ENCODE data around the gene MDM1.

The MDM1 gene

GRCh38 chr12:68335462-68335861, 3.3 kb upstream of the MDM1 start:
- no peak for ATAC-seq
- TF ChIP-seq ESRRG (CRISPR knock-in tag; IDR thresholded peaks at IDR 0.05) (no peak), ZC3H10 (CRISPR knock-in tag; IDR thresholded peaks at IDR 0.05) (no peak), PATZ1 (CRISPR knock-in tag; IDR thresholded peaks at IDR 0.05; ENCODE audit: borderline replicate concordance) (no peak), PPARA (CRISPR knock-in tag; IDR thresholded peaks at IDR 0.05; ENCODE audit: borderline replicate concordance) (no peak), RARB (CRISPR knock-in tag; IDR thresholded peaks at IDR 0.05) (no peak), TSHZ2 (CRISPR knock-in tag; IDR thresholded peaks at IDR 0.05) (no peak), ARNTL (CRISPR knock-in tag; IDR thresholded peaks at IDR 0.05; ENCODE audit: borderline replicate concordance, low read depth) (no peak), POU6F1 (CRISPR knock-in tag; IDR thresholded peaks at IDR 0.05; ENCODE audit: borderline replicate concordance, low read depth) (no peak), BACH2 (CRISPR knock-in tag; IDR thresholded peaks at IDR 0.05; ENCODE audit: borderline replicate concordance) (no peak), ZNF70 (CRISPR knock-in tag; IDR thresholded peaks at IDR 0.05) (no peak), ZNF8 (CRISPR knock-in tag; IDR thresholded peaks at IDR 0.05) (no peak), CSDC2 (CRISPR knock-in tag; IDR thresholded peaks at IDR 0.05) (no peak), ZNF565 (CRISPR knock-in tag; conservative IDR thresholded peaks at IDR 0.05; ENCODE audit: low read depth) (no peak), ZFP3 (CRISPR knock-in tag; IDR thresholded peaks at IDR 0.05) (no peak), ISL1 (CRISPR knock-in tag; IDR thresholded peaks at IDR 0.05) (no peak), GLIS3 (CRISPR knock-in tag; IDR thresholded peaks at IDR 0.05) (no peak), CSRNP3 (CRISPR knock-in tag; IDR thresholded peaks at IDR 0.05) (no peak), SNAI2 (CRISPR knock-in tag; IDR thresholded peaks at IDR 0.05) (no peak), OSR1 (CRISPR knock-in tag; IDR thresholded peaks at IDR 0.05) (no peak), TOX (CRISPR knock-in tag; IDR thresholded peaks at IDR 0.05; ENCODE audit: borderline replicate concordance) (no peak)

- no peak for ATAC-seq
- TF ChIP-seq ZNF70 (CRISPR knock-in tag; IDR thresholded peaks at IDR 0.05): no peak
- no peak for TF ChIP-seq ZNF565 (CRISPR knock-in tag; conservative IDR thresholded peaks at IDR 0.05; ENCODE audit: low read depth)
- no peak for TF ChIP-seq OSR1 (CRISPR knock-in tag; IDR thresholded peaks at IDR 0.05)
- no peak for TF ChIP-seq TSHZ2 (CRISPR knock-in tag; IDR thresholded peaks at IDR 0.05)
- no peak for TF ChIP-seq GLIS3 (CRISPR knock-in tag; IDR thresholded peaks at IDR 0.05)
- no peak for TF ChIP-seq CSDC2 (CRISPR knock-in tag; IDR thresholded peaks at IDR 0.05)
- no peak for TF ChIP-seq POU6F1 (CRISPR knock-in tag; IDR thresholded peaks at IDR 0.05; ENCODE audit: borderline replicate concordance, low read depth)
- TF ChIP-seq CREB5 (CRISPR knock-in tag; IDR thresholded peaks at IDR 0.05; ENCODE audit: low read depth): no peak
- TF ChIP-seq SNAI2 (CRISPR knock-in tag; IDR thresholded peaks at IDR 0.05): no peak
- no peak for TF ChIP-seq PATZ1 (CRISPR knock-in tag; IDR thresholded peaks at IDR 0.05; ENCODE audit: borderline replicate concordance)
- no peak for TF ChIP-seq CSRNP3 (CRISPR knock-in tag; IDR thresholded peaks at IDR 0.05)
Observed at GRCh38 chr12:68334132-68334531, 2.0 kb upstream of the MDM1 start.

Data from SK-N-SH treated with all-trans-retinoic acid at 6 μM for 48 hours (cell line).